Measurements from ENCODE around the gene LRRC7.

Gene LRRC7

GRCh38 chr1:69587391-69587790 is 19.7 kb downstream of the LRRC7 start:
- in situ Hi-C loops (cut with HindIII; ENCODE audit: low sequenced_read_pairs), result no loop called here

- in situ Hi-C loops (cut with HindIII; ENCODE audit: low sequenced_read_pairs), result no loop called here
These were observed 22.1 kb downstream of the LRRC7 start for GRCh38 chr1:69589799-69590198.

GRCh38 chr1:69592341-69592740 is 24.6 kb downstream of the LRRC7 start:
- in situ Hi-C loops (cut with HindIII; ENCODE audit: low sequenced_read_pairs), result no loop called here

- in situ Hi-C loops (cut with HindIII; ENCODE audit: low sequenced_read_pairs), result no loop called here
These were observed 27.8 kb downstream of the LRRC7 start for GRCh38 chr1:69595486-69595885.

- in situ Hi-C loops (cut with HindIII; ENCODE audit: low sequenced_read_pairs), result no loop called here
These were observed 43.6 kb downstream of the LRRC7 start for GRCh38 chr1:69611316-69611715.

GRCh38 chr1:69613414-69613813 is 45.7 kb downstream of the LRRC7 start:
- in situ Hi-C loops (cut with HindIII; ENCODE audit: low sequenced_read_pairs), result no loop called here

GRCh38 chr1:69638673-69639072 is 71.0 kb downstream of the LRRC7 start:
- in situ Hi-C loops (cut with HindIII; ENCODE audit: low sequenced_read_pairs), result no loop called here

- in situ Hi-C loops (cut with HindIII; ENCODE audit: low sequenced_read_pairs), result no loop called here
These were observed 71.4 kb downstream of the LRRC7 start for GRCh38 chr1:69639159-69639558.

- in situ Hi-C loops (cut with HindIII; ENCODE audit: low sequenced_read_pairs), result no loop called here
These were observed 75.5 kb downstream of the LRRC7 start for GRCh38 chr1:69643266-69643665.

GRCh38 chr1:69645477-69645876 is 77.8 kb downstream of the LRRC7 start:
- in situ Hi-C loops (cut with HindIII; ENCODE audit: low sequenced_read_pairs), result no loop called here

- in situ Hi-C loops (cut with HindIII; ENCODE audit: low sequenced_read_pairs), result no loop called here
These were observed 80.8 kb downstream of the LRRC7 start for GRCh38 chr1:69648486-69648885.

GRCh38 chr1:69649383-69649990 is 81.8 kb downstream of the LRRC7 start:
- in situ Hi-C loops (cut with HindIII; ENCODE audit: low sequenced_read_pairs), result no loop called here

GRCh38 chr1:69650779-69651178 is 83.1 kb downstream of the LRRC7 start:
- in situ Hi-C loops (cut with HindIII; ENCODE audit: low sequenced_read_pairs), result no loop called here

- in situ Hi-C loops (cut with HindIII; ENCODE audit: low sequenced_read_pairs), result no loop called here
These were observed 83.9 kb downstream of the LRRC7 start for GRCh38 chr1:69651656-69652055.

GRCh38 chr1:69657971-69658370 is 90.2 kb downstream of the LRRC7 start:
- in situ Hi-C loops (cut with HindIII; ENCODE audit: low sequenced_read_pairs), result no loop called here

- in situ Hi-C loops (cut with HindIII; ENCODE audit: low sequenced_read_pairs), result no loop called here
These were observed 94.0 kb downstream of the LRRC7 start for GRCh38 chr1:69661686-69662085.

- in situ Hi-C loops (cut with HindIII; ENCODE audit: low sequenced_read_pairs), result no loop called here
These were observed 94.6 kb downstream of the LRRC7 start for GRCh38 chr1:69662321-69662720.

GRCh38 chr1:69671363-69672010 is 103.8 kb downstream of the LRRC7 start:
- in situ Hi-C loops (cut with HindIII; ENCODE audit: low sequenced_read_pairs), result no loop called here

GRCh38 chr1:69673321-69673720 is 105.6 kb downstream of the LRRC7 start:
- in situ Hi-C loops (cut with HindIII; ENCODE audit: low sequenced_read_pairs), result no loop called here

GRCh38 chr1:69679965-69680364 is 112.2 kb downstream of the LRRC7 start:
- in situ Hi-C loops (cut with HindIII; ENCODE audit: low sequenced_read_pairs), result no loop called here

GRCh38 chr1:69686367-69686984 is 118.8 kb downstream of the LRRC7 start:
- in situ Hi-C loops (cut with HindIII; ENCODE audit: low sequenced_read_pairs), result no loop called here

GRCh38 chr1:69688193-69688592 is 120.5 kb downstream of the LRRC7 start:
- in situ Hi-C loops (cut with HindIII; ENCODE audit: low sequenced_read_pairs), result no loop called here
